OCI-LY1 (cell line): ENCODE measurements around the gene ZIC4.

ENCODE experiments used
- H2AFZ ChIP-seq: fragments of 200-600 bp; sonication (generic), shearing (Covaris generic); 2 replicates; pipeline ENCODE4 v1.6.0; 2014; ENCODE audit warnings: antibody characterized with exemption, mild to moderate bottlenecking, low read length
- H3F3A ChIP-seq: fragments of 200-600 bp; sonication (generic), shearing (Covaris generic); 2 replicates; pipeline ENCODE4 v1.6.0; 2014; ENCODE audit warnings: mild to moderate bottlenecking, antibody characterized with exemption, low read length, moderate library complexity; ENCODE audit not compliant: insufficient read depth
- H3K27ac ChIP-seq: fragments of 200-600 bp; sonication (generic); 2 replicates; pipeline ENCODE4 v1.5.1; 2014; ENCODE audit warnings: low read length, mixed run types, mild to moderate bottlenecking, low read depth; ENCODE audit not compliant: poor library complexity, severe bottlenecking
- H3K27me3 ChIP-seq: fragments of 200-600 bp; sonication (generic); 2 replicates; pipeline ENCODE4 v1.6.0; 2014; ENCODE audit warnings: antibody characterized with exemption, mild to moderate bottlenecking, low read length, moderate library complexity; ENCODE audit not compliant: insufficient read depth
- H3K36me3 ChIP-seq: fragments of 200-600 bp; sonication (generic); 2 replicates; pipeline ENCODE4 v1.6.1; 2014; ENCODE audit warnings: mild to moderate bottlenecking, antibody characterized with exemption, low read length, moderate library complexity, mixed read lengths; ENCODE audit not compliant: insufficient read depth
- H3K4me1 ChIP-seq: fragments of 200-600 bp; sonication (generic); 2 replicates; pipeline ENCODE4 v1.5.1; 2014; ENCODE audit warnings: mild to moderate bottlenecking, low read length, moderate library complexity; ENCODE audit not compliant: insufficient read depth, severe bottlenecking
- H3K4me2 ChIP-seq: fragments of 200-600 bp; sonication (generic), shearing (Covaris generic); 2 replicates; pipeline ENCODE4 v1.6.1; 2014; ENCODE audit warnings: low read length
- H3K4me3 ChIP-seq: fragments of 200-600 bp; sonication (generic); 2 replicates; pipeline ENCODE4 v1.5.1; 2014; ENCODE audit warnings: low read length, low read depth, mild to moderate bottlenecking, mixed read lengths; ENCODE audit not compliant: poor library complexity, severe bottlenecking
- H3K79me2 ChIP-seq: fragments of 200-600 bp; shearing (Covaris generic); 2 replicates; pipeline ENCODE4 v1.6.1; 2016; ENCODE audit warnings: mixed run types, low read length, mixed read lengths; ENCODE audit not compliant: insufficient read depth
- H3K9ac ChIP-seq: fragments of 200-600 bp; sonication (generic), shearing (Covaris generic); 2 replicates; pipeline ENCODE4 v1.6.1; 2014; ENCODE audit warnings: mild to moderate bottlenecking, low read length, mixed read lengths
- H3K9me2 ChIP-seq: fragments of 200-600 bp; sonication (generic), shearing (Covaris generic); 2 replicates; pipeline ENCODE4 v1.6.1; 2014; ENCODE audit warnings: low read depth, mild to moderate bottlenecking, low read length, mixed read lengths
- H3K9me3 ChIP-seq: fragments of 200-600 bp; shearing (Covaris generic); 2 replicates; pipeline ENCODE4 v1.6.1; 2014; ENCODE audit warnings: low read length, mixed read lengths
- H4K20me1 ChIP-seq: fragments of 200-600 bp; sonication (generic), shearing (Covaris generic); 2 replicates; pipeline ENCODE4 v1.6.0; 2016; ENCODE audit warnings: mild to moderate bottlenecking, low read length; ENCODE audit not compliant: insufficient read depth
- EZH2 ChIP-seq: fragments of 200-600 bp; sonication (generic), shearing (Covaris generic); IDR thresholded peaks from 2 replicates; pipeline ENCODE4 v1.8.0; 2017; ENCODE audit warnings: borderline replicate concordance, mixed run types, mild to moderate bottlenecking, antibody characterized with exemption, low read length, moderate library complexity, mixed read lengths
- TF ChIP-seq, protein P1 (sequence below): fragments of 200-600 bp; sonication (generic), shearing (Covaris generic); IDR thresholded peaks from 2 replicates; pipeline ENCODE4 v1.5.1; 2017; ENCODE audit warnings: mild to moderate bottlenecking, antibody characterized with exemption, low read length, moderate library complexity, mixed read lengths

Gene ZIC4

DNA sequence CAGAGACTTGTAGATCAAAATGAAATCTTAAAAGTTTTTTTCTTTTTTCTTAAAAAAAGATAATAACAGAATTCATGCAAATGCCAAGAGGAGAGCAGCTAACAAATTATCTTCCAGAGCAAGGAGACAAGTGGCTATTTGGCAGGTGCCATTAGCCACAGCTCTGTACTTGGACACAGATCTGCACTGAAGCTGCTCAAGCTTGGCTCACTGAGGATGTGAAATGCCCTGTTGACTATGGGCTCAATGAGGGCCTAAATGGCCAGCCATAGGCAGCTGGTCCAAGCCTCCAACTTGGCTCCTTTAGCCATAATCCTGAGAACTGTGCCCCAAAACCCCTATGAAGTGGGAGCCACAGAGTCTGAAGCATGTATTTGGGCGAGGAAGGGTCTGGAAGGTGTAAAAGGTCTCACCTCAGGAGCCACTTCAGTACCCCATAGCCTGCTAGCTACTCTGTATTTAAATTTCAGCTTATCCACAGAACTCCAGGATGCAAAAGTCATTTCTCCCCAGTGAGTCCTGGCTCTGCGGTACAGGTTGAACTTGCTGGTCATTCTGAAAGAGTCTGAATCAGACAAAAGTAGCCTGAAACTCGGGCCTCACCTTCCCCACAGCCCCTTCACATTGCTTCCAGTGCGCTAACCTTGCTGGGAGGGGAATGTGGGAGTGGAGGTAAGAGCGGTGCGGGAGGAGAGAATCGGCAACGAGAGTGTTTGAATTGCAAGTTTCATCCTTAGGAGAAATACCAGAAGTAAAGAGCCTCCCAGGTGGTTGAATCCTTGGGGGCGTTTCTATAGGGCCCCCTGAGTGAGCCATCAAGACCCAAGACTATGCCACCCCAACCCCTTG is 48.0 kb downstream of the ZIC4 start:
- H3K4me2 ChIP-seq = no peak overlapping the region
- H3K9ac ChIP-seq = no peak overlapping the region
- no peaks in the 10 kb centered on the region for H3K36me3 ChIP-seq
- no peak overlapping the region for H3K27ac ChIP-seq
- TF ChIP-seq EZH2 = no peak
- TF ChIP-seq, protein P1, sequence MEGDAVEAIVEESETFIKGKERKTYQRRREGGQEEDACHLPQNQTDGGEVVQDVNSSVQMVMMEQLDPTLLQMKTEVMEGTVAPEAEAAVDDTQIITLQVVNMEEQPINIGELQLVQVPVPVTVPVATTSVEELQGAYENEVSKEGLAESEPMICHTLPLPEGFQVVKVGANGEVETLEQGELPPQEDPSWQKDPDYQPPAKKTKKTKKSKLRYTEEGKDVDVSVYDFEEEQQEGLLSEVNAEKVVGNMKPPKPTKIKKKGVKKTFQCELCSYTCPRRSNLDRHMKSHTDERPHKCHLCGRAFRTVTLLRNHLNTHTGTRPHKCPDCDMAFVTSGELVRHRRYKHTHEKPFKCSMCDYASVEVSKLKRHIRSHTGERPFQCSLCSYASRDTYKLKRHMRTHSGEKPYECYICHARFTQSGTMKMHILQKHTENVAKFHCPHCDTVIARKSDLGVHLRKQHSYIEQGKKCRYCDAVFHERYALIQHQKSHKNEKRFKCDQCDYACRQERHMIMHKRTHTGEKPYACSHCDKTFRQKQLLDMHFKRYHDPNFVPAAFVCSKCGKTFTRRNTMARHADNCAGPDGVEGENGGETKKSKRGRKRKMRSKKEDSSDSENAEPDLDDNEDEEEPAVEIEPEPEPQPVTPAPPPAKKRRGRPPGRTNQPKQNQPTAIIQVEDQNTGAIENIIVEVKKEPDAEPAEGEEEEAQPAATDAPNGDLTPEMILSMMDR = no peak
- H4K20me1 ChIP-seq = no peaks in the 10 kb centered on the region
- H3K4me1 ChIP-seq = no peaks in the 10 kb centered on the region
- H3F3A ChIP-seq = no peaks in the 10 kb centered on the region
- H3K9me3 ChIP-seq = no peaks in the 10 kb centered on the region
- no peaks in the 10 kb centered on the region for H3K9me2 ChIP-seq
- no peak overlapping the region for H3K4me3 ChIP-seq
- H2AFZ ChIP-seq = no peak overlapping the region
- H3K79me2 ChIP-seq = no peaks in the 10 kb centered on the region
- H3K27me3 ChIP-seq = no peaks in the 10 kb centered on the region

DNA sequence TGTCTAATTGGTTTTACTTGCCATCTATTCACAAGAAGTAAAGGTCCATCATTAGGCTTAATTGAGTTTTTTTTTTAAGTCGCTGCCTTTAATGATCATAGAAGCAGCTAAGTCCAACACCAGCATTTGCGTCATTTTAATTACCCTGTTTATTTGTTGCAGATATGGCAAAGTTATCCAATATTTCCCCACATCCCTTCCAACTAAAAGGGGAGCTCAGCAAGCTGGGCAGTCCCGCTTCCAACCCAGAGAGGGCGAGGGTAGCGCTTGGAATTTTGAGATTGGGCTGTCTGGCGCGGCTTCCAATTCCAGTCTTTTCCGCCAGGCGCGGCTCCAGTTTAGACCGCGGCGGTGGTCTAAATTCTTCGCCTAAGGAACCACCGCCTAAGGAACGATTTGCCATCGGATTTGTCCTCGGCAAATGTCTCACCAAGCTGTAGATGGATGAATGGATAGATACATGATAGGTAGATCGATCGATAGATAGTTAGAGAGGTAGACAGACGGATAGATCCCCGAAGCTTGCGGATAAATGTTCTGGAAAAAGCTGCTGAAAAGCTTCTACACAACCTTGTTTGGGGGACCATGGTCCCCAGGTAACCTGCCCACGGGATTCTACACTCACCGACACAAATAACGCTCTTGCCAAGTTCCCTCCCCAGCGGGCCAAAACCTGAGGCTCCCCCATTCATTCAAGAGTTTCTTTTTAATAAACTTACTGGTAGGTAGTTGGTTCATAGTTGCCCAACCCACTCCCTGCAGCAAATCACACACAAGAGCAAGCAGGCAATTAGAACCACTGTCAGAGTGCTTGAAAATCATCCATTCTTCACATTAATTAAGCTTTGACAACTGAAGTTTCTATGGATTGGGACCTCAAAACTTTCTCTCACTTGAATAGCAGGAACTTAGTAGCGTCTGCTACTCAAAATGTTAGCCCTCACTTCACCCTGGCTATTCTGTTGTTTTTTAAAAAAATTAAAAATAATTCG is 49.1 kb downstream of the ZIC4 start:
- no peaks in the 10 kb centered on the region for H3K27me3 ChIP-seq

DNA sequence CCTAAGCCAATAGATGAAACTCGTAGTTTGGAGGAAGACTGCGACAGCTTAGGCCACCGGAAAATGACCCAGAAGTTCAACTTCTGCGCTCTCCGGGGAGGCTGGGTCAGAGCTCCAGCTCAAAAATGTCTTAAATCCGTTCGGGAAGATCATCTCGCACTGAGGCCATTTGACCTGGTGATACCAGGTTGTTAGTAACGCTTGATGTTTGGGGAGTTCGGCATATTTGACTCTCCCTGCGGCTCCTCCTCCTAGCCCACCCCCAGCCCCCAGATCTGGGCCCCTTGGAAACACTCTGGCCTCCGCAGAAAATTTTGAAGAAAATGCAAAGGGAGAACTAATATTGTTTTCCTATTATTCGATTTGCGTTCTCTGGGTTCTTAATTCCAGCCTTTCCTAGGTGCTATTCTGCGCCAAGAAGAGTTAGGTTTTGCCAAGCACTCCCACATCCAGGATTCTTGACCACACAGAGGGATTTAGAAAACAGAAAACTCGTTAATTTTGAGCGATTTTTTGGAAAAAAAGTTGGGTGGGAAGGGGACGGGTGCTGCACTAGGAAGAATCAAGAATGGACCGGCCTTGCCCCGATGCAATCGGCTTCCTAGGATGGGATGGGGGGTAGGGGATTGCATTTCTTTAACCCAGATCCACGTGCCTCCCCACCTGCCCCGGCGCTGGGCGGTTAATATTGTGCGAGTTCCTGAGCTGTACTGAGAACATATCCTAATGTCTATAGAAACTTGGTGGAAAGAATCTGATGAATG is 50.0 kb downstream of the ZIC4 start:
- no peak overlapping the region for H3K4me2 ChIP-seq
- H3K27me3 ChIP-seq = no peaks in the 10 kb centered on the region

More for the DNA sequence above, 49.1 kb downstream of the ZIC4 start:
- H3K4me1 ChIP-seq = no peaks in the 10 kb centered on the region
- no peaks in the 10 kb centered on the region for H4K20me1 ChIP-seq
- H3K4me2 ChIP-seq = no peak overlapping the region
- TF ChIP-seq, protein P1 = no peak
- no peak for TF ChIP-seq EZH2
- H3K9me3 ChIP-seq = no peaks in the 10 kb centered on the region
- H3K36me3 ChIP-seq = no peaks in the 10 kb centered on the region
- H3K79me2 ChIP-seq = no peaks in the 10 kb centered on the region
- no peak overlapping the region for H3K27ac ChIP-seq
- H3K4me3 ChIP-seq = no peak overlapping the region
- no peaks in the 10 kb centered on the region for H3K9me2 ChIP-seq
- no peaks in the 10 kb centered on the region for H3F3A ChIP-seq
- H2AFZ ChIP-seq = no peak overlapping the region
- H3K9ac ChIP-seq = no peak overlapping the region

More for the DNA sequence above, 50.0 kb downstream of the ZIC4 start:
- Histone ChIP-seq H3K9ac (no peak overlapping the region), H3F3A (no peaks in the 10 kb centered on the region), H3K79me2 (no peaks in the 10 kb centered on the region), H3K36me3 (no peaks in the 10 kb centered on the region), H3K4me3 (no peak overlapping the region), H4K20me1 (no peaks in the 10 kb centered on the region), H3K9me2 (no peaks in the 10 kb centered on the region), H2AFZ (no peak overlapping the region), H3K4me1 (no peaks in the 10 kb centered on the region), H3K27ac (no peak overlapping the region), H3K9me3 (no peaks in the 10 kb centered on the region)
- no peak for TF ChIP-seq EZH2
- TF ChIP-seq, protein P1 = no peak
